HG02885 (cell line): ENCODE results near the gene CCNQ.
"Not testable (repeated sequence)": the region's sequence is repeated elsewhere in the genome, so short reads cannot be mapped to it uniquely, and the experiment has no call there.

Experiments used
- ATAC-seq: cut with Tn5 transposase; IDR thresholded peaks from one replicate; pipeline ENCODE4 v1.9.1; 2021; ENCODE audit warnings: mild to moderate bottlenecking; ENCODE audit not compliant: unreplicated experiment, poor library complexity

CCNQ gene

DNA sequence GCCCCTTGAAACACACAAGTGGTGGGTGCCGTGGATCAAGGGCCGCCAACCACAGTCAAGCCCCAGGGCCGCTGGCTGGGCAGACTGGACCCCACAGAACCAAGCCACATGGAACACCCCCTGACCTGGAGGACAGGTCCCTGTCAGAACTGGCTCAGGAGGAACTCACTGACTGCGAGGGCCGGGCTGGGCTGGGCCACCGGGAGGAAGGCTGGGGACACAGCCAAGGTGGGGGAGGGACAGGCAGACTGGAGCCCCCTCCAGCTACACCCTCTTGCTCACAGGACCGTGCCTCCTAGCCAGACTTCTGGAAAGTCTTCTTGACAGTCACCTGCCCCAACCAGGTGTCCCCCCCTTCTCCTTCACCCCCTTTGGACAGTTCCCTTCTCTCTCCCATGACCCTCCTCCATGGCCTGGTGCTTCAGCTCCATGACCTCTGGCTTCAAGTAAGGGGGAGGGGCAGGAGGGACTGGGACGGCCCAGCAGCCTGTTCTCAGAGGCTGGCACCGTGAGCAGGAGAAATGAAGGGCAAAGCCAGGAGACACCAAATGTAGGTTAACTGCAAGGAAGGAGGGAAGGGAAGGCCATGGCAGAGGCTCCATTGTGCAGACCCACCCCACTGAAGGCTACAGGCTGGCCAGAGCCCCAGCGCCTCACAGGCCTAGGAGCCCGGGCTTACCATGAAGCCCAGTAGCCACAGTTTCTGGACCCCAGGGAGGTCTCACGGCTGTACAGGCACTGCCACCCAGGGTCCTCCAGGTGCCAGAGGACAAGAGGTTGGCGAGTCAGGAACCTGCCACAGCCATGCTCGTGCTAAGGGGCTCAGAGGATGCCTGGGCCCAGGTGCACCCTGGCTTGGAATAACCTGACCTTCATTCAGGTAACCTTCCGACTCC is 25.5 kb upstream of the CCNQ start:
- ATAC-seq: no peak

DNA sequence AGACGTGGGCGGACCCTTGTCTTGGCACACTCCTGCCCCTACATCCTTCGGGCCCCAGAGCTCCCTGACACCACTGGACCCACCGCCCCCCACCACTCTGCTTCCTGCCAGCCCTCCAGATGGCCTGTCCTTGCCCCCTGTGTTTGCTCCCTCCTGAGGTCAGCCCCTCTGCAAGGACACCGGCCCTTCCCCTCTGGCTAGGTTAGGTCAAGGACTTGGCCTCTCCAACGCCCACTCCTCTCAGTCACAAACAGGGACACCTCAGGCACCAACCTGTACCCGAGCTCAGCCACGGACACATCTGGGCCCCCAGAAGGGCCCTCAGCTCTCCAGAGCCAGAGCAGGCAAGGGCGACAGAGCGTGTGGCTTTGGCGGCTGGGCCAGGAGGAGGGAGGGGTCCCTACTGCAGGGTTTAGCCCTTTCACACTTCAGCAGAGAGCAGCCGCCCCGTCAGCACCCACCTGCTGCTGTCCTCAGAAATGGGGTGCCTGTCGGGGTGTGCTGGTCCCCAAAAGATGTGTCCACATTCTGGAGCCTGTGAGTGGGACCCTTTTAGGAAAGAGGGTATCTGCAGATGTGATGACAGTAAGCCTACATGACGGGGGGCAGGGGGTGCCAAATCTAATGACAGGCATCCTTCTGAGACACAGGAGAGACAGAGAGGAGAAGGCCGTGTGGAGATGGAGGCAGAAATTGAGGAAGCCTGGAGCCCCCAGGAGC is 24.5 kb upstream of the CCNQ start:
- no peak for ATAC-seq

DNA sequence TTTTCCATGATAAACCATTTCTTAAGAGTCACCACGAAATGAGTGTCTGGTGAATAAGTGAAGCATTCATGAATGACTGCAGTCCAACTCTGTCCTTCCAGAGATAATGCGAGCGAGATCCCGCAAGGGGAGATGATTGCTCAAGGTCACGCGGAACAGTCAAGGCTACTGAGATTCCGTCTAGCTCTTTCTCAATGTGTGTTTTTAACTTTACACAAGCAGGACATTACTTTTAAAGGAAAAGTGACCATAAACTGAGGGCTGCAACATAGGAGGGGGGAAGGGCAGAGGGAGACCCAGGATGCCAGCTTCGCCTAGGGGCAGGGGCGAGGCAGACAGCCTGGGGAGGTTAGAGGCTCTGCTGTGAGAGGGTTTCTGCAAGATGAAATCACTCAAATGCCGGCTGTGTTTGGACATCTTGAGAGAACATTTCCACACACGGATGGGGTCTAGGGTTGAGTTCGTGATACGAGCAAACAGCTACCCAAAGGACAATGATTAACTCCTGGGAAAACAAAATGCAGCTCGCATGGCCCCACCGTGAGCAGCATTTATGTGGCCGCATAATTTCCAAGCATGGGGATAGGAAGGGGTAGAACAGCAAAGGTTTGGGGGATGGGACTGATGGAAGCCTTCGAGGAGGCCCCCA is 23.8 kb upstream of the CCNQ start:
- ATAC-seq: no peak

DNA sequence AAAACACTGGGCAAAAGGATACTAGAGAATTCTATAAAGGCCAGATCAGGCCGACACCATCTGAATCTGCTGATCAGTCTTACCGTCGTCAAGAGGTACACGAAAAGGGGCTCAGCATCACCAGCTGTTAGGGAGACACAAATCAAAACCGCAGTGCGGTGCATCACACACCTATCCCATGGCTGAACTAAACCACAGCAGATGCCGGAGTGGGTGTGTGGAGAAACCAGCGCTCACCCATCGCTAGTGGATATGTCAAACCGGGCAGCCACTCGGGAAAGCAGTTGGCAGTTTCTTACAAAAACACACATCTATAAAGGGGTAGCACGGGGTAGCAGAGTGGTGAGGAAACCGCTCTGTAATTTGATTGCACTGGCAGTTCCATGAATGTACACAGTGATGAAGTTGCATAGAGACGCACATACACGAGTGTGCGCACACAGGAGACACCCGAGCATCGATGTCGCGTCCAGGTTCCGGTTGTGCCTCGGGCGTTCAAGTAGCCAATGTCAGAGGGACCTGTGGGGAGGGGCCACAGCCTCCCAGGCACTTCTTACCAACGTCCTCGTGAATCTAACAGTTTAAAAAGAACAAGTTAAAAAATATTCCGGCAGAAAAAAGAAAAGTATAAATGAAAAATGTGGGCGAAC is 23.1 kb upstream of the CCNQ start:
- ATAC-seq: no peak

DNA sequence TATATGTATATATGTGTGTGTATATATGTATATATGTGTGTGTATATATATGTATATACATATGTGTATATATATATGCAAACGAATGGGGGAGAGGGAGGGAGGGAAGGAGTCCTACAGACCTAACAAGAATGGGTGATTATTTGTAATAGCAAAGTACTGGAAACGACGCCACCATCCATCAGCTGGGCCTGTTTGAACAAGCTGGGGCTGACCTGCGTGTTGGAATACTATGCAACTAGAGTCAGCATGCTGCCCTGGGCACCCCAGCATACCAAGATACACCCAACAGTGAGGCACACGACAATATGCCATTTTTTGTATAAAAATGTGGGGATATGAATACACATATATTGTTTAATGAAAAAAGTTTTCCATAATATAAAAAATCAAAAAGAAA is 21.6 kb upstream of the CCNQ start:
- no peak for ATAC-seq

DNA sequence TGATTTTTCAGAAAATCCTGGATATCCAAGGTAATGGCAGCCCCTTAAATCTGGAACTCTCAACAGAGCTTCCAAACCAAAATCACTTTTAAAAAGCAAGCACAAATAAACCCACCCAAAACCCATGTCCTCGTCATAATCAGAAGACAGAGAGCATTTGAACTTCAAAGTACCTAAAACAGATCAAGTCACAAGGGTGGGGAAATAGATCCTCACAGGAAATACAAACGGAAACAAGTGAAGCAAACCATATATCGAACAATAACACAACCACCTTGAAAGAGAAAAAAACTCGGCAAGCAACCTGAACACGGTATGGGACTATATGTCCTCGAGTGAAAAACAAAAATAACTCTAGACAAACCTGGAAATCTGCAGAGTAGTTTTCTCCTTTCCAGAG is 15.9 kb upstream of the CCNQ start:
- ATAC-seq: no peak

DNA sequence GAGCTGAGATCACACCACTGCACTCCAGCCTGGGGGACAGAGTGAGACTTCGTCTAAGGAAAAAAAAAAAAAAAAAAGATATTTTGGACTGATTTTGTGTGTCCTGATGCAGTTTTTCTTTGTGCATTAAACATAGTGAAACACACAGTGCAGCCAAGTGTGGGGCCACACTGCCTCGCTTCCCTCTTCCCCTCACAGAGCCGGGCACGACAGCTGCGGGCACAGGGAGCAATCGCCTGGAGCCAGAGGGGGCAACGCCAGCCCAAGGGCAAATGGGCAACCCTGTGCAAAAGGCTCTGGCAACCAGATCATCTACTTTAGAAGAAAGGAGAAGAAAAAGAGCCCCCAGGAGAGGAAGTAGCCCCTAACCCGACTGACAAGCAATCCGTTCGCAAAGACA is 13.5 kb upstream of the CCNQ start:
- peak; percentile 39 for ATAC-seq

DNA sequence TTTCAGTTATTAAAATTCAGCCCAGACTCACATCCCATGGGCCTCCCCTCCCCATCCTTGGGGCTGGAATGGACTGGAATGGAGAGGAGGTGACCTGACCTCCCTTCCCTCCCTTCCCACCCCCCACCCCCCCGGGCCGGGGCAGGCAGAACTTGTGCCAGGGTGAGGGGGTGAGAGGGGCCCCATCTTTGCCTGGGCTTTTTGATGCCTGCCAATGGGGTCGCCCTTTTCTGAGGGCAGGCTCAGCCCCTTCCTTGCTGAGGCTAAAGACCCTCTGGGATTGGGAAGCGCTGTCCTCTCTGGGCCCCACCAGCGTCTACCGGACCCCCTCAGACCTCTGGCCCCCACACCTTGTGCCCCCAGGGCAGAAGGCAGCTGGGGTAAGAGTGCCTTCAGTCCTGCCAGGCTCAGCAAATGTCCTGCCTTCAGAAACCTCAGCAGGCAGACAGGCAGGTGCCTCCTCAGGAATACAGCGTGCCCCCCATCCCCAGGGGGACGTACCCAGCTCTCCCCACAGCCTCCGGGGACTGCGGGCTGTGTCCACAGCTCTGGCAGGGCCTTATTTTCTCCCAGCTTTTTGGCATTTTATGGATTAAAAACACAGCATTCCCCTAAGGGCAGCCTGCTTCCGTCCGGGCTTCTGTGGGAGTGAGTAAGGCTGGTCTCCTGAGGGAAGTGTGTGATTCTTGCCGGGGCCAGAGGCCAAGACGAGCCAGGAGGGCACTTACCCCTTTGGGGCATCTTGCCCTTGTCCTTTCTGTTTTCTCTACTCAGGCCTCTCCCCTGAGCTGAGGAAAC is 12.6 kb upstream of the CCNQ start:
- no peak for ATAC-seq

DNA sequence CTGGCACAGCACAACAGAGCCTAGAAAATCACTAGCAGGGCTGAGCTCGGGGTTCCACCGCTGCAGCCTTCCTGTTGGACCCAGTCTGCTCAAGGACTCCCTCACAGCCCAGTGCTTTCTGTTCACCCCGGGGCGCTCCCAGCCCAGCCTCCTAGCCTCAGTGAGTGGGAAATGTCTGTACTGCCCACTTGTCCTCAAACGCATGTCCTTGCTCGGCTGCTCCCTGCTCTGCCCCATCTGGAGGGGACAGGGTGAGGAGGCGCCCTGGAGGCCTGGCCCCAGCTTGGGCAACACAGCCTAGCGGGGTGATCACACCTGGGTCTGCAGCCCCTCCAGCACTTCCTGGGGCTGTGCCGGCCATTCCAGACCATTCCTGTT is 11.9 kb upstream of the CCNQ start:
- ATAC-seq: no peak

DNA sequence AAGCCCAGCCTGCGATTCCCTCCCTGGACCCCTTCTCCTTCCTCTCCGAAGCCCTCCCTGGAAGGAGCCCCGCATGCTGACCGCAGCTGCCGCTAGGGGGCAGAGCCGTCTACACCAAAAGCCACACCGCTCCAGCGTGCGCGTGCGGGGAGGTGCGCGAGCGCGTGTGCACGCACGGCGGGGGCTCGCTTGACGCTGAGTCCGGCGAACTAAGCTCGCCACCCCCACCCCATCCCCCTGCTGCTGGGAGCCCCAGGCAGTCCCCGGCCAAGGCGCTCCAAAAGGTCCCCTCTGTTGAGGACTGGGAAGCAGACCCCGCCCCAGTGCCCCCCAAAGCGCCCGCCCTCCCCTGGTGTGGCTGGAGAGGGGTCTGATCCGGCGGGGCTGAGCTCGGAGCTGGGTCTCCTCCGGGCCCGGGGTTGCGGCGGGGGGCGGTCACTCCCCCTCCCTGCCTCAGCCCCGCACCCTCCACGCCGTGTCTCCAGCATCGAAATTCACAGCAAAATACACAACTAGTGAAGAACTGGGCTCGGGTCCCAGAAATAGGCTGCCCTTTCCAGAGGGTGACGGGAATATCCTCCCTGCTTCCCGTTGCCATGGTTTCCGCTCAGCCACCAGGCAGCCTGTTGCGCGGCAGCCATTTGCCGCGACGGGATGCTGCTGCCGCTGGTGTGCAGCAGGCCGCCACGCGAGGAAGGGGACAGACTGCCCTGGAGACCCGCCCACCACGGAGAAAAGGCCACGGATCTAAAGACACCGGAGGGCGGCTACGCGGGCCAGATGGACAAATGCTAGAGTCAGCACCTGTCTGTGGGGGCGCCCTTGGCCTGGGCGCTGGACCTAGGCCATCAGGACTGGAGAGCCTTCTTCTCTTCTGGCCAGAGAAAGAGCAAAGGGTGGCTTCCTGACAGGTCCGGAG is 11.2 kb upstream of the CCNQ start:
- peak; percentile 72 for ATAC-seq

DNA sequence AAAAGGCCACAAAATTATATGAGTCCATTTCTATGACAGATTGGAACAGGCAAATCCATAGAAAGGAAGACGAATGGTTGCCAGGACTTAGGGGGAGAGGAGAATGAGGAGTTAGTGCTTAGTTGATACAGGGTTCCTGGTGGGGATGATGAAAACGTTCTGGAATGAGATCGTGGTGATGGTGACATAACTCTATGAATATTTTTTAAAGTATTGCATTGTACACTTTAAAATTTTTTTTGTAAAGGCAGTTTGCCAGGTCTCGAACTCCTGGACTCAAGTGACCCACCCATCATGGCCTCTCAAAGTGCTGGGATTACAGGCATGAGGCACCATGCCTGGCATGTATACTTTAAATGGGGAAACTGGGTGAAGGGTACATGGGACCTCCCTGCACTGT is 9.9 kb upstream of the CCNQ start:
- ATAC-seq: no peak

DNA sequence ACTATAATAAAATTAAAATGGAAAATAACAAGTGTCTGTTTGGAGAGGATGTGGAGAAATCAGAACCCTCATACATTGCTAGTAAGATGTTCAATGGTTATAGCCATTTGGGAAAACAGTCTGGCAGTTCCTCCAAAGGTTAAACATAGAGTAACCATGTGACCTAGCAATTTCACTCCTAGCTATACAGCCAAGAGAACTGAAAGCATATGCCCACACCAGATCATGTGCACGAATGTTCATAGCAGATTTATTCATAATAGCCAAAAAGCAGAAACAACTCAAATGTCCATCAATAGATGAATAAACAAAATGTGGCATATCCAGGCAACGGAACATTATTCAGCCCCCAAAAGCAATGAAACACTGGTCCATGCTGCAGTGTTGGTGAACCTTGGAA is 9.4 kb upstream of the CCNQ start:
- ATAC-seq: peak; percentile 45

DNA sequence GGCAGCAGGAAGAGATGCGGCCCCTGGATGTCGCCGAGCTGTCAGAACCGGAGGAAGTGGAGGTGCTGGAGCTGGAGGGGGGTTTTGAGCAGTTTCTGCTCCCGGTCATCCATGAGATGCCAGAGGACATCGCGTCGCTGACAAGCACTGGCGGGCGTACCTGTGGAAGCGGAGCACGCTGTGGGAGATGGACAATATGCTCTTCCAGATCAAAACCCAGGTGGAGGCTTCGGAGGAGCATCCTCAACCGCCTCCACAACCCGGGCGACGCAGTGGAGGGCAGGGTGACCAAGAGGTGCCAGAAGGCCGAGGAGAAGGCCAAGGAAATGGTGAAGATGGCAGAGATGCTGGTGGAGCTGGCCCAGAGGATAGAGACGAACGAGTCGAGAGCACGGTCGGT is 7.6 kb upstream of the CCNQ start:
- ATAC-seq: no peak

DNA sequence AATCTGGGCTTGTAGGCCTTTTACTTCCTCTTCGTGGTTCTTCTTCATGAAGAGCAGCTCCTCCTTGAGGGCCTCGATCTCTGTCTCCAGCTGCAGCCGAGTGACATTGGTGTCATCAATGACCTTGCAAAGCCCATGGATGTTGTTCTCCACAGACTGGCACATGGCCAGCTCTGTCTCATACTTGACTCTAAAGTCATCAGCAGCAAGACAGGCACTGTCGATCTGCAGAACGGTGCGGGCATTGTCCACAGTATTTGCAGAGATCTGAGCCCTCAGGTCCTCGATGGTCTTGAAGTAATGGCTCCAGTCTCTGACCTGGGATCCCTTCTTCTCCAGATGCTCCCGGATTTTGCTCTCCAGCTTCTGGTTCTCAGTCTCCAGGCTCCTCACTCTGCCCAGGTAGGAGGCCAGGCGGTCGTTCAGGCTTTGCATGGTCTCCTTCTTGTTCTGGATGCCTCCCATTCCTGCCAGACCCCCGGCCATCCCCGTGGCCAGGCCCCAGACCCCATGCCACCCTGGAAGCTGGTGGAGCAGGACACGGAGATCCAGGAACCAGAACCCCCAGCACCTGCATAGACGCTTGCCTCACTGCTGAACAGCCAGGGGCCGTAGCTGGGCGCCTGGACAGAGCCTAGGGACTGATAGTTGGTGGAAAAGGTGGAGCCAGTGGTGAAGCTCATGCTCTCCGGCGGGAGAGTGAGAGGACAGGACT is 5.9 kb upstream of the CCNQ start:
- not testable (repeated sequence) for ATAC-seq

DNA sequence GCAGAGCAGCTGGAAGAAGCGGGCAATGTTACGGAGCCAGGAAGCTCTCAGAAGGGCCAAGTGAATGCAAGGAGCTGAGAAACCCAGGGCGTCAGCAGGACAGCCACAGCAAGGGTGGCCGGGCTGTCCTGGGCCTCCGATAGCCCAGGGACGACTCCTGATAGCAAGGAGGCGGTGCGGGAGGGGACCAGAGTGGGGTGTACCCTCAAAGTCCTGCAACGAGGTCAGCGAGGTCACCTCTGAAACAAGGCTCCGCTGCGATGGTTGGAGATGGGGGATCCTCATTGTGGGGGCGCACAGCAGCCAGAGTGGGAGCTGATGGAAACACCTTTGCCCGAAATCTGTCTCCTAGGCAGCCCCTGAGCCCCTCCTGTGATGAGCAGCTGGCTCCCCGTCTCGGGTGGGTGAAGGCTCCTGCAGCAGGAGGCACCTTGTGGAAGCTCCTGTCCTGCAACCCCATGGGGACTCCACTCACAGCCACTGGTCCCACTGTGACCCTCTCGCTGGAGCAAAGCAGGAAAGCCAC is 4.3 kb upstream of the CCNQ start:
- ATAC-seq: no peak

DNA sequence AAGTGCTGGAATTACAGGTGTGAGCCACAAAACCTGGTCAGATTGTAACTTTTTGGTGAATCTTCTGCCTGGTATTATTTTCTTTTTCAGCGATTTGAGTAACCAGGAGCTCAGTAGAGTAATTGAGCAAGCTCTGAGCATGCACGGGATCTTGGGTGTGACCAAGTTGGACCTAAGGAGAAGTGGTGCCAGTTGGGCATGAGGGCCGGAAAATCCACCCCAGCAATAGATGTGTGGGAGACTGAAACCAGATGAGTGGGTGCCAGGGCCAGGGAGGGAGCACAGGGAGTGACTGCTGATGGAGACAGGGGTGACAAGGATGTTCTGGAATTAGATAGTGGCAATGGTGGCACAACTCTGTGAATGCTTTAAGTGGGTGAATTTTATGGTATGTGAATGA is 3.7 kb upstream of the CCNQ start:
- no peak for ATAC-seq

DNA sequence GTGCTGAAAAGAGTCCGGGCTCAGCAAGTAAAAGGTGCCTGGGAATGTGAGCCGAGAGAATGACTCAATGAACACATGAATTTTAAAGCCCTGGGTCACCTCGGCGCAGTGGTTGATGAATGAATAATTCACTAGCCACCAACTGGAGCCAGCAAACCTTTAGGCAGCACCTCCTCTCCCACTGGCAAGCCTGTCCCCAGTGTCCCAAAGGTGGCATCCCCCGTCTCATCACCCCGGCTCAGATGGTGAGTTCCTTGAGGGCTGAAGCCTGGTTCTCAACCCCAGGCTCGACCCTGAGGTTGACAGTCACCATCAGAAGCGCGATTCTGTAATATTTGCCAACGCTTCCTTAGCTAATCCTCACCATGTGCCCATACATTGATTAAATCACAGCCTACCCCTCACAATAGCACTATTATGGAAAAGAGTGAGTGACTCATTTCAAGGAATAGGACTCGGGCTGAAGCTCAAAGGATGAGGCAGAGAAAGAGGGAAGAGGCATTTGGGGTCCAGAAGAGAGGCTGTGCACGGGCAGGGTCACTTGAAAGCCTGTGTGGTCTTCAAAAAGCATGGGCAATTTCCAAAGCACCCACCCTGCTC is 2.7 kb upstream of the CCNQ start:
- ATAC-seq: no peak

DNA sequence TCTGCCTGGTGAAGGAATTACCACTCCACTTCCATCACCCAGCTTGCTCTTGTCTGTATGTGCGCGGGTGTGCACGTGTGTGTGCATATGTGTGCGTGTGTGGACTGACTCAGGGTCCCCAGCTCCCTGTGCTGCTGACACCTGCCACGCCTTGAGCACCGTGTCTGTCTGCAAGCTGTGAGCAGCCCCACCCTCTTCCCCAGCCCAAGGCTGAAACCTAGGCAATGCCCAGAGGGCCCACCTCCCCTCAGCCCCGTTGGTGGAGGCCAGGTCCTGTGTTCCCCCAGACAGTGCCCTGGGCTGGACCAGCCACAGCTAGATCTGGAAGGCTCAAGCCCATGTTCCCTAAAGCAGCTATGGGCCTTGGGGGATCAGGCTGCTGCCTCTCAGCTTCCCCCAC is 2.0 kb upstream of the CCNQ start:
- ATAC-seq: no peak
